Inflammatory macrophage treated with lipopolysaccharide for 4 hours (primary cell): ENCODE measurements around the gene ZBTB44.
A peak's percentile ranks its signal among the peaks of the same experiment; 100 is the strongest.

Experiments used
- DNase-seq: peaks from one replicate; pipeline ENCODE4 v3.0.0-alpha.2; 2020

The ZBTB44 gene

GRCh38 chr11:130213143-130213978 lies 101.4 kb downstream of the ZBTB44 start:
- peak; percentile 47 for DNase-seq

GRCh38 chr11:130212431-130212961 lies 102.2 kb downstream of the ZBTB44 start:
- no peak for DNase-seq

GRCh38 chr11:130211781-130212401 lies 102.8 kb downstream of the ZBTB44 start:
- no peak for DNase-seq

- DNase-seq, result no peak
Measured at GRCh38 chr11:130211144-130211543, 103.6 kb downstream of the ZBTB44 start.

GRCh38 chr11:130209954-130210854 lies 104.5 kb downstream of the ZBTB44 start:
- no peak for DNase-seq

- no peak for DNase-seq
Measured at GRCh38 chr11:130209128-130209932, 105.4 kb downstream of the ZBTB44 start.

GRCh38 chr11:130208241-130209127 lies 106.2 kb downstream of the ZBTB44 start:
- DNase-seq, result no peak

GRCh38 chr11:130206141-130206540 lies 108.6 kb downstream of the ZBTB44 start:
- DNase-seq, result no peak

GRCh38 chr11:130204703-130205095 lies 110.0 kb downstream of the ZBTB44 start:
- DNase-seq, result no peak

- no peak for DNase-seq
Measured at GRCh38 chr11:130203766-130204702, 110.7 kb downstream of the ZBTB44 start.

GRCh38 chr11:130202818-130203689 lies 111.7 kb downstream of the ZBTB44 start:
- DNase-seq, result no peak

GRCh38 chr11:130202009-130202817 lies 112.5 kb downstream of the ZBTB44 start:
- peak; percentile 28 for DNase-seq

- no peak for DNase-seq
Measured at GRCh38 chr11:130201026-130201425, 113.7 kb downstream of the ZBTB44 start.

GRCh38 chr11:130199792-130200191 lies 114.9 kb downstream of the ZBTB44 start:
- no peak for DNase-seq

GRCh38 chr11:130198964-130199363 lies 115.8 kb downstream of the ZBTB44 start:
- no peak for DNase-seq

GRCh38 chr11:130198292-130198691 lies 116.4 kb downstream of the ZBTB44 start:
- DNase-seq, result no peak

- no peak for DNase-seq
Measured at GRCh38 chr11:130197386-130198035, 117.2 kb downstream of the ZBTB44 start.
